Stomach (tissue), 9 donors: ENCODE results near the gene SCIMP. TPM values are rescaled to one million over a fixed set of nuclear protein-coding genes. Genes with fewer than 3 reads are reported as not detected.
"Not testable (repeated sequence)": the region's sequence is repeated elsewhere in the genome, so short reads cannot be mapped to it uniquely, and the experiment has no call there.

Experiments
- DNase-seq, 2 donors: peaks; one replicate each; pipeline versions ENCODE4 v3.0.0 to v3.0.0-alpha.2; 2013 to 2019
- H3K27ac ChIP-seq, 5 donors: fragments of 200-600 bp in 4 of 5; sonication (generic) in 4 of 5; one replicate each; pipeline ENCODE4 v1.5.1; 2013 to 2019; ENCODE audit warnings: mild to moderate bottlenecking in 1 of 5, moderate library complexity in 1 of 5
- H3K27me3 ChIP-seq, 3 donors: fragments of 200-600 bp; sonication (generic); one replicate each; pipeline ENCODE4 v1.5.1; 2017 to 2019; ENCODE audit warnings: mixed run types in 1 of 3
- H3K36me3 ChIP-seq, 4 donors: fragments of 200-600 bp; sonication (generic); 1 replicate in 3 of 4; 2 replicates in 1 of 4; pipeline ENCODE4 v1.5.1; 2016 to 2019
- H3K4me1 ChIP-seq, 4 donors: fragments of 200-600 bp; sonication (generic); one replicate each; pipeline ENCODE4 v1.5.1; 2016 to 2019
- H3K4me3 ChIP-seq, 4 donors: fragments of 200-600 bp; sonication (generic) in 3 of 4; one replicate each; pipeline ENCODE4 v1.5.1; 2016 to 2019; ENCODE audit warnings: mild to moderate bottlenecking in 1 of 4
- H3K9me3 ChIP-seq, 4 donors: fragments of 200-600 bp; sonication (generic); one replicate each; pipeline ENCODE4 v1.5.1; 2016 to 2019
- EP300 ChIP-seq: sonication (generic); formaldehyde crosslinking; IDR thresholded peaks from one replicate; pipeline ENCODE4 v1.6.1; 2017; ENCODE audit warnings: antibody characterized with exemption
- POLR2A ChIP-seq, 4 donors: fragments of 450-650 bp; IDR thresholded peaks; one replicate each; pipeline ENCODE4 v1.6.1; 2016; ENCODE audit warnings: antibody characterized with exemption in 4 of 4, control low read depth in 2 of 4, mild to moderate bottlenecking in 1 of 4, moderate library complexity in 1 of 4
- POLR2AphosphoS5 ChIP-seq, 3 donors: sonication (generic); formaldehyde crosslinking; IDR thresholded peaks; one replicate each; pipeline ENCODE4 v1.6.1; 2016; ENCODE audit warnings: antibody characterized with exemption in 3 of 3
- WGBS, 5 donors: extraction: QIAGEN DNeasy Blood & Tissue Kit in 3 of 5; methylation state at CpG; one replicate each; pipeline versions ENCODE4 v1.1.5 to v1.1.7; 2013 to 2018; 5-methylcytosine and 5-hydroxymethylcytosine counted together
- intact Hi-C: fragments of 100-400 bp; cut with DNase I; formaldehyde crosslinking; loops from one replicate; pipeline ENCODE4 v1.15.1; 2023; ENCODE audit warnings: low total_unique reads
- polyA plus RNA-seq, 3 donors: library from polyadenylated mRNA; stranded (reverse); fragments of 200-250 nt; gene quantifications; one replicate each; pipeline ENCODE4 v1.2.3, GENCODE V29; 2013
- total RNA-seq, 5 donors: library from RNA; depleted of rRNA; stranded (reverse); fragments of >200 nt; gene quantifications; one replicate each; pipeline versions ENCODE4 v1.1.0 to v1.2.3, GENCODE V29; 2014 to 2016
- TF ChIP-seq, protein P1 (sequence below), 7 experiments: fragments of 450-650 bp in 4 of 7; fragments of 200-600 bp in 3 of 7; sonication (generic) in 3 of 7; IDR thresholded peaks; one replicate each; pipeline ENCODE4 v1.5.1; 2016 to 2019; ENCODE audit warnings: antibody characterized with exemption in 7 of 7, control low read depth in 2 of 7, mild to moderate bottlenecking in 1 of 7
- donor health status: healthy with polysubstance abuse.
- donor health status: Bipolar disorder and iron deficiency.
- donor health status: healthy.

SCIMP gene
- total and polyA plus RNA-seq, 8 donors, result 0.62 to 2.1 (median 0.91) TPM; not detected in 4

DNA sequence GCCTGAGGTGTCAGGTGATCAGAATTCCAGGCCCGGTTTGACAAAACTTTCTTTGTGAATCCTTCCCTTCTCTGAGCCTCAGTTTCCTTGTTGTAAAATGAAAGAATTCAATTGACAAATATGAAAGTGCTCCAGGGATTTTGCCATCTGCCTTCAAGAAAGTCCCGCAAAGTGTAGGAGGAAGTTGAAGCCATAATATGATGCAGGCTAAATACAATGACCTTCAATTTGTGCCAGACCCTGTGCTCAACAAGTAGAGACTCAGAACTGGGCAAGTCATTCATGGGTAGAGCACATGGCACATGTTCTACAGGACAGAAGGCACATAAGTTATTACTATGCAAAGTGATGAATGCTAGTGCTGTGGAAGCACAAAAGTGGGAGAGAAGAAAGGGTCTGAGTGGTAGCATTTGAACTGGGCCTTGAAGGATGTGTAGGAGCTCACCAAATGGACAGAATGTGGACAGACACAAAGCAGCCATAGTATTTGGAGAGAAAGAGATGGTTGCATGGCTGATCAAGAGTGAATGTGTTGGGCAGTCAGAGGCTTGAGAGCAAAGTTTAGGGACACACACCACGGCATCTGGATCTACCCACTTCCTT is 2.4 kb upstream of the SCIMP start:
- TF ChIP-seq, protein P1, sequence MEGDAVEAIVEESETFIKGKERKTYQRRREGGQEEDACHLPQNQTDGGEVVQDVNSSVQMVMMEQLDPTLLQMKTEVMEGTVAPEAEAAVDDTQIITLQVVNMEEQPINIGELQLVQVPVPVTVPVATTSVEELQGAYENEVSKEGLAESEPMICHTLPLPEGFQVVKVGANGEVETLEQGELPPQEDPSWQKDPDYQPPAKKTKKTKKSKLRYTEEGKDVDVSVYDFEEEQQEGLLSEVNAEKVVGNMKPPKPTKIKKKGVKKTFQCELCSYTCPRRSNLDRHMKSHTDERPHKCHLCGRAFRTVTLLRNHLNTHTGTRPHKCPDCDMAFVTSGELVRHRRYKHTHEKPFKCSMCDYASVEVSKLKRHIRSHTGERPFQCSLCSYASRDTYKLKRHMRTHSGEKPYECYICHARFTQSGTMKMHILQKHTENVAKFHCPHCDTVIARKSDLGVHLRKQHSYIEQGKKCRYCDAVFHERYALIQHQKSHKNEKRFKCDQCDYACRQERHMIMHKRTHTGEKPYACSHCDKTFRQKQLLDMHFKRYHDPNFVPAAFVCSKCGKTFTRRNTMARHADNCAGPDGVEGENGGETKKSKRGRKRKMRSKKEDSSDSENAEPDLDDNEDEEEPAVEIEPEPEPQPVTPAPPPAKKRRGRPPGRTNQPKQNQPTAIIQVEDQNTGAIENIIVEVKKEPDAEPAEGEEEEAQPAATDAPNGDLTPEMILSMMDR (IDR thresholded peaks at IDR 0.05), result no peak
- TF ChIP-seq EP300 (no peak), POLR2A (IDR thresholded peaks at IDR 0.05) (no peak), POLR2AphosphoS5 (IDR thresholded peaks at IDR 0.05) (no peak)
- Histone ChIP-seq H3K4me3 (no peak overlapping the region), H3K36me3 (peaks cover 0 to 24% (median 5%) of the 10 kb centered on the region in 4 donors), H3K27me3 (no peaks in the 10 kb centered on the region), H3K27ac (no peak overlapping the region), H3K9me3 (no peaks in the 10 kb centered on the region), H3K4me1 (peaks cover 0 to 11% (median 3%) of the 10 kb centered on the region in 4 donors)
- 75 to 88% (median 82%) methylated on average over 3 of the region's 3 CpGs for WGBS, 5 donors
- no peak for DNase-seq
- intact Hi-C loops, result no loop called here

GRCh38 chr17:5233492-5233891 is 1.2 kb downstream of the SCIMP start:
- H3K27me3 ChIP-seq, H3K9me3 ChIP-seq, intact Hi-C loops, DNase-seq: not testable (repeated sequence)
- H3K4me1 ChIP-seq, result peaks cover 0 to 11% (median 3%) of the 10 kb centered on the region in 4 donors
- H3K36me3 ChIP-seq, result peaks cover 0 to 30% (median 5%) of the 10 kb centered on the region in 4 donors
- WGBS, 5 donors, result 88 to 96% (median 95%) methylated on average over 7 of the region's 7 CpGs
- H3K4me3 ChIP-seq, result peak overlapping the region in 2 of 4 donors; percentile 2 to 25
- peak overlapping the region in 2 of 5 donors; percentile 7 to 17 for H3K27ac ChIP-seq

DNA sequence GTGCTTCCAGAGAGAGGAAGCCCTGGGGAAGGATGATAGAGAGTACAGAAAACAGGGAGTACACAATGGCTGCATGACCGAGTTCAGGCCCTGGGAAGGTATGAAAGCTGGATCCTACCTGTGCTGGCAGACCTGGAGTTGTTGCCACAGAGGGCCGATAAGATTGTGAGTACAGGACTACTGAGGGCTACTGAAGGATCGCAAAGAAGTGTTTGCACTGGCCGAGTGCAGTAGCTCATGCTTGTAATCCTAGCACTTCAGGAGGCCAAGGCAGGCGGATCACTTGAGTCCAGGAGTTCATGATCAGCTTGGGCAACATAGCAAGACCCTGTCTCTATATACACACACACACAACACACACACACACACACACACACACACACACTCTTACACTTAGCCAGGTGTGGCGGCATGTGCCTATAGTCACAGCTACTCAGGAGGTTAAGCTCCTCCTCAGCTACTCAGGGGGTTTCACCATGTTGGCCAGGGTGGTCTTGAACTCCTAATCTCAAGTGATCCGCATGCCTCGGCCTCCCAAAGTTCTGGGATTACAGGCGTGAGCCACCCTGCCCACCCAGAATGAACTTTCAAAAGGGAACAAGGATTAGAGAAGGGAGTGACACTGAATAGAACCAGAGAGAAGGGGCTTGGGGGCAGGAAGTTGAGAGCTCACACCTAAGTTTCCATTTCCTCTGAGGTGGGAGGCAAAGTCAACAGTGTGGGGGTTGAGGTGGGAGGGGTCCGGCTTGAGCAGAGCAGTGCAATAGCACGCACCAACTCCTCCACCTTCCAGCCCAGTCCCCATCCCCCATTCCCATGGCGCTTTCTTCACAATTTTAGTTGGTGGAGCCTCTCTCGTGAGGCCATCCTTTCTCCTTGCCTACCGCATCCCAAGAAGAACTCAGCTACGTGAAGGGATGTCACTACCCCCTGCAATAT is 7.5 kb downstream of the SCIMP start:
- intact Hi-C loops, result no loop called here
- Histone ChIP-seq H3K36me3 (peaks cover 0 to 64% (median 29%) of the 10 kb centered on the region in 4 donors), H3K4me1 (peaks cover 0 to 30% (median under 1%) of the 10 kb centered on the region in 4 donors), H3K27ac (peak overlapping the region in 1 of 5 donors; percentile 23), H3K9me3 (no peaks in the 10 kb centered on the region), H3K4me3 (no peak overlapping the region), H3K27me3 (no peaks in the 10 kb centered on the region)
- 84 to 92% (median 90%) methylated on average over 15 of the region's 15 CpGs for WGBS, 5 donors
- DNase-seq, result peak in 1 of 2 donors; percentile 59
- TF ChIP-seq POLR2A (IDR thresholded peaks at IDR 0.05) (no peak), EP300 (no peak)

GRCh38 chr17:5225668-5226457 is 8.8 kb downstream of the SCIMP start:
- no peak overlapping the region for H3K4me3 ChIP-seq
- intact Hi-C loops, result no loop called here
- no peaks in the 10 kb centered on the region for H3K27me3 ChIP-seq
- H3K4me1 ChIP-seq, result peaks cover 0 to 29% (median 0%) of the 10 kb centered on the region in 4 donors
- TF ChIP-seq EP300, result no peak
- no peak for TF ChIP-seq POLR2A (IDR thresholded peaks at IDR 0.05)
- TF ChIP-seq, protein P1 (IDR thresholded peaks at IDR 0.05), result no peak
- TF ChIP-seq POLR2AphosphoS5 (IDR thresholded peaks at IDR 0.05), result no peak
- 88 to 92% (median 91%) methylated on average over 17 of the region's 17 CpGs for WGBS, 5 donors
- no peaks in the 10 kb centered on the region for H3K9me3 ChIP-seq
- no peak for DNase-seq
- peak overlapping the region in 1 of 5 donors; percentile 23 for H3K27ac ChIP-seq
- peaks cover 0 to 70% (median 29%) of the 10 kb centered on the region in 4 donors for H3K36me3 ChIP-seq

DNA sequence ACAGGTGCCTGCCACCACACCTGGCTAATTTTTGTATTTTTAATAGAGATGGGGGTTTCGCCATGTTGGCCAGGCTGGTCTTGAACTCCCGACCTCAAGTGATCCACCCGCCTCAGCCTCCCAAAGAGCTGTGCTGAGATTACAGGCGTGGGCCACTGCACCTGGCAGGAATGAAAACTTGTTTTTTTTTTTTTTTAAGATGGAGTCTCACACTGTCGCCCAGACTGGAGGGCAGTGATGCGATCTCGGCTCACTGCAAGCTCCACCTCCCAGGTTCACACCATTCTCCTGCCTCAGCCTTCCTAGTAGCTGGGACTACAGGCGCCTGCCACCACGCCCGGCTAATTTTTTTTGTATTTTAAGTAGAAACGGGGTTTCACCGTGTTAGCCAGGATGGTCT is 12.7 kb downstream of the SCIMP start:
- H3K4me3 ChIP-seq, H3K27me3 ChIP-seq, H3K9me3 ChIP-seq, intact Hi-C loops, DNase-seq: not testable (repeated sequence)
- Histone ChIP-seq H3K36me3 (peaks cover 0 to 79% (median 32%) of the 10 kb centered on the region in 4 donors), H3K4me1 (peaks cover 0 to 25% (median 0%) of the 10 kb centered on the region in 4 donors), H3K27ac (peak overlapping the region in 3 of 5 donors; percentile 31 to 39 (median 36))
- 86 to 95% (median 94%) methylated on average over 11 to 12 of the region's 12 CpGs for WGBS, 5 donors
